ENCODE data around the gene SLC22A7.

SLC22A7 gene

DNA sequence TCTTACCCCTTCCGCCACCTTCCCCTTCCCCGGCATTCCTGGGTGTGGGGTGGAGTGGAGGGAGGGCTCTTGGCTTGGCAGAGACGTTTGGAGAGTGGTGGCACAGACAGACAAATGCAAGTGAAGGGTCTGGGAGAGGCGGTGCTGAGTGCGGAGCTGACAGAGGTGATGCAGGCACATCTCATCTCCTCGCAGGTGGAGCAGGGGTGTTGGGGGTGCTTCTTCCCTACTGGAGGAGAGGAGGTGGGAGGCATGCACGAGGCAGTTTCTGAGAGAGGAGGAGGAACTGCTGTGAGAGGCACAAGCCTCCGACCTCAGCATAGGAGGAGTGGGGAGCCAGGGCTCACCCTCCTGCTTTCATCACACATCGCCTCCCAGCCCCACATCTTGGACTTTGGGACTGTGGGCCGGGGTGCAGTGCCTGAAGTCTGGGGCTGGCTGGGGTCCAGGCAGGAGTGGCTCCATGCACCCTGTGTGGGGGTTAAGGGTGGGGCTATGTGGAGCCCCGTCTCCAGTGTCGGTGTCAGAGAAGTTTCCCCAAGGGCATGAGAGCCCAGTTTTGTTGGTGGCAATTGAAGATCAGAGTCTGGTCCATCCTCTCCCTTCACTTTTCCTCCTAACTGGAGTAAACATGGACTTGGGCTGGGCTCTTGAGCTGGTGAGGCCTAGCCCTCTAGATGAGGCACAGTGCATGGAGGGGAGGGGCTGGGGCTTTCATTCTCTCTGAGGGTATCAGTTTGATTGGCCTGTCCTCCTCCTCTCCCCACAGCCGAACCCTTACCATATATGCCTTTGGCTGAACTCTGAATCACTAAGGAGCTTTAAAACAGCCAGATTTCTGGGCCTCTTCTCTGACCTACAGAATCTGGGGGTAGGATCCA is 20.2 kb upstream of the SLC22A7 start:
- Mint-ChIP-seq H3K36me3 (ENCODE audit: low read depth) (no peaks in the 10 kb centered on the region), H3K9me3 (no peaks in the 10 kb centered on the region), H3K27ac (peak overlapping the region; percentile 59 to 76 (median 60)), H3K27me3 (ENCODE audit: low read depth) (peaks cover 64% of the 10 kb centered on the region), H3K4me3 (peak overlapping the region in 2 of 3 experiments; percentile 12 to 41), H3K4me1 (peaks cover 28% of the 10 kb centered on the region)
- TF ChIP-seq, protein P1, sequence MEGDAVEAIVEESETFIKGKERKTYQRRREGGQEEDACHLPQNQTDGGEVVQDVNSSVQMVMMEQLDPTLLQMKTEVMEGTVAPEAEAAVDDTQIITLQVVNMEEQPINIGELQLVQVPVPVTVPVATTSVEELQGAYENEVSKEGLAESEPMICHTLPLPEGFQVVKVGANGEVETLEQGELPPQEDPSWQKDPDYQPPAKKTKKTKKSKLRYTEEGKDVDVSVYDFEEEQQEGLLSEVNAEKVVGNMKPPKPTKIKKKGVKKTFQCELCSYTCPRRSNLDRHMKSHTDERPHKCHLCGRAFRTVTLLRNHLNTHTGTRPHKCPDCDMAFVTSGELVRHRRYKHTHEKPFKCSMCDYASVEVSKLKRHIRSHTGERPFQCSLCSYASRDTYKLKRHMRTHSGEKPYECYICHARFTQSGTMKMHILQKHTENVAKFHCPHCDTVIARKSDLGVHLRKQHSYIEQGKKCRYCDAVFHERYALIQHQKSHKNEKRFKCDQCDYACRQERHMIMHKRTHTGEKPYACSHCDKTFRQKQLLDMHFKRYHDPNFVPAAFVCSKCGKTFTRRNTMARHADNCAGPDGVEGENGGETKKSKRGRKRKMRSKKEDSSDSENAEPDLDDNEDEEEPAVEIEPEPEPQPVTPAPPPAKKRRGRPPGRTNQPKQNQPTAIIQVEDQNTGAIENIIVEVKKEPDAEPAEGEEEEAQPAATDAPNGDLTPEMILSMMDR (IDR thresholded peaks at IDR 0.05; ENCODE audit: unreplicated experiment in 3 of 3) = no peak

DNA sequence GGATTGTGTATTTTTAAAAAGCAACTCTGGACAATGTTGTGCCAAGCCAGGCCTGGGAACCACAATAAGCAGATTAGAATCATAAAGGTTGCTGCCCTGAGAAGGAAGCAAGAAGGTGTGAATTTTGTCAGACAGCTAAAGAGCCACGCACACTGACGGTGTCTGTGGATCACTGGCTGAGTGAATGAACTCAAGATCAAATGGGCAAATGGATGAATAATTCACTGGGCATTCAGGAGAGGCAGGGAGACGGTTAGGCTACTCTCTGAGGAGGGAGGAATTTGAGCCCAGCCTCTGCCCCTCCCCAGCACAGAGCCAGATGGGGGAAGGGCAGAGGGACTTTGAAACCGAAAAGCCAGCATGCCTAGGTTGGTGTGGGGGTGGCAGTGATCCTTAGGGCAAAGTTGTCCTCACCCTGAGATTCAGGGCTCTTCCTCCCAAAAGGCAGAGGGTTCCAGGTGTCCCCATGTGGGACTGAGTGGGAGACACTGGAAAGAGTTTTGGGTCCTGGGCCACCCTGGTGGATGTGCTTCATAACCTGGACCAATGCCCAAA is 19.5 kb upstream of the SLC22A7 start:
- TF ChIP-seq, protein P1 (IDR thresholded peaks at IDR 0.05; ENCODE audit: unreplicated experiment in 3 of 3) = no peak
- no peaks in the 10 kb centered on the region for H3K36me3 Mint-ChIP-seq (ENCODE audit: low read depth)
- H3K4me3 Mint-ChIP-seq = no peak overlapping the region
- peak overlapping the region; percentile 59 to 76 (median 60) for H3K27ac Mint-ChIP-seq
- peaks cover 23% of the 10 kb centered on the region for H3K4me1 Mint-ChIP-seq
- peaks cover 57% of the 10 kb centered on the region for H3K27me3 Mint-ChIP-seq (ENCODE audit: low read depth)
- H3K9me3 Mint-ChIP-seq = no peaks in the 10 kb centered on the region

DNA sequence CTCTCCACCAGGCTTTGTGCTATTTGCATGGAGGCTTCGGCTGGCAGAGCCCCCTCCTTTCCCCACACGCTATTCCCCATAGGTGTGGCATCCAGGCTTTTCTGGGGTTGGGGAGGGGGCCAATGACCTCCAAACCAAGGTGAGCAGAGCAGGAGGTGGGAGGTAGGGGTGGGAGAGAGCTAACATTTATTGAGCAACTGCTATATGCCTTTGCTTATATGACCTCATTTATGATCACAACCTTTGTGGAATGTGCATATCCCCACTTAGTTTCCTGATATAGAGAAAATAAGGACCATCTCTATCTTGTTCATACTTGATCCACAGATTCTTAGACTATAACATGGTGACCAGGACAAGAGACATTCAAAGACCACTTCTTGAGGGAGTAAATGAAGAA is 17.8 kb upstream of the SLC22A7 start:
- H3K4me1 Mint-ChIP-seq = peaks cover 23% of the 10 kb centered on the region
- no peaks in the 10 kb centered on the region for H3K36me3 Mint-ChIP-seq (ENCODE audit: low read depth)
- no peaks in the 10 kb centered on the region for H3K9me3 Mint-ChIP-seq
- peaks cover 43% of the 10 kb centered on the region for H3K27me3 Mint-ChIP-seq (ENCODE audit: low read depth)
- H3K4me3 Mint-ChIP-seq = no peak overlapping the region
- TF ChIP-seq, protein P1 (IDR thresholded peaks at IDR 0.05; ENCODE audit: unreplicated experiment in 3 of 3) = no peak
- H3K27ac Mint-ChIP-seq = peak overlapping the region in 1 of 3 experiments; percentile 1

DNA sequence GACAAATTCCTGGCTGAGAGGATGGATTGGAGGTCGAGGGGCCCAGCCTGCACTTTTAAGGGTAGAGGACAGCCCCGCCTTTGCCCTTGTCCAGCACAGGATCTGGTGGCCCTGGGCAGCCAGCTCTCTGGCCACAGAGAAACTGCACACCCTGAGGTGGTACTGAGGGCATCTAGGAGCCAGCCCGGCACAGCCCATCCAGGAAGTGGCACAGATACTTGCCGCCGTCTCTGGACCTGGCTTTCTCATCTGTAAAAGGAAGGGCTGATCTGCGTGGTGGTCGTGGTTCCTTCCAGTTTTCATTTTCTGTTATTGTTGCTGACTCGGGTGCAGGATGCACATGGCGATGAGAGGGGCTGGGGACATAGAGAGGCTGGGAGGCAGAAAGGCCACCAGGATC is 16.0 kb upstream of the SLC22A7 start:
- TF ChIP-seq, protein P1 (IDR thresholded peaks at IDR 0.05; ENCODE audit: unreplicated experiment in 3 of 3) = no peak
- Mint-ChIP-seq H3K27ac (no peak overlapping the region), H3K9me3 (no peaks in the 10 kb centered on the region), H3K36me3 (ENCODE audit: low read depth) (no peaks in the 10 kb centered on the region), H3K4me1 (peaks cover 17% of the 10 kb centered on the region), H3K4me3 (peak overlapping the region in 1 of 3 experiments; percentile 22), H3K27me3 (ENCODE audit: low read depth) (peaks cover 42% of the 10 kb centered on the region)

DNA sequence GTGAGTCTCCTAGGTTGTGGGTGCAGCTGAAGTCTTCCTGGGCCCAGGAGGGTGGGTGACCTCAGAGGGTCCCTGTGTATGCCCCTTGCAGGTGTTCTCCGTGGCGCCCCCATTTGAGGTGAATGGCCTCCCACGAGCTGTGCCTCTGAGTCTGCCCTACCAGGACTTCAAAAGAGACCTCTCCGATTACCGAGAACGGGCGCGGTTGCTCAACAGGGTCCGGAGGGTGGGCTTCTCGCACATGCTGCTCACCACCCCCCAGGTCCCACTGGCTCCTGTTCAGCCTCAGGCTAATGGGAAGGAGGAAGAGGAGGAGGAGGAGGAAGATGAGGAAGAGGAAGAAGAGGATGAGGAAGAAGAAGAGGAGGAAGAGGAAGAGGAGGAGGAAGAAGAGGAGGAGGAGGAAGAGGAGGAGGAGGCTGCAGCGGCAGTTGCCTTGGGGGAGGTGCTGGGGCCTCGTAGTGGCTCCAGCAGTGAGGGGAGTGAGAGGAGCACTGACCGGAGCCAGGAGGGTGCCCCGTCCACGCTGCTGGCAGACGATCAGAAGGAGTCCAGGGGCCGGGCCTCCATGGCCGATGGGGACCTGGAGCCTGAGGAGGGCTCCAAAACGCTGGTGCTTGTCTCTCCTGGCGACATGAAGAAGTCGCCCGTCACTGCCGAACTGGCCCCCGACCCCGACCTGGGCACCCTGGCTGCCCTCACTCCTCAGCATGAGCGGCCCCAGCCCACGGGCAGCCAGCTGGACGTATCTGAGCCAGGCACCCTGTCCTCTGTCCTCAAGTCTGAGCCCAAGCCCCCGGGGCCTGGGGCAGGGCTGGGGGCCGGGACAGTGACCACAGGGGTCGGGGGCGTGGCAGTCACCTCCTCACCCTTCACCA is 15.2 kb upstream of the SLC22A7 start:
- Mint-ChIP-seq H3K4me1 (peaks cover 13% of the 10 kb centered on the region), H3K27me3 (ENCODE audit: low read depth) (peaks cover 36% of the 10 kb centered on the region), H3K9me3 (no peaks in the 10 kb centered on the region), H3K4me3 (no peak overlapping the region), H3K36me3 (ENCODE audit: low read depth) (no peaks in the 10 kb centered on the region), H3K27ac (no peak overlapping the region)
- TF ChIP-seq, protein P1 (IDR thresholded peaks at IDR 0.05; ENCODE audit: unreplicated experiment in 3 of 3) = no peak

All from nephron (organoid).